Peyer's patch (tissue), 4 donors: ENCODE results near the gene UBE2G2.

Experiments
- CTCF ChIP-seq, 6 experiments: fragments of 450-650 bp in 4 of 6; fragments of 200-600 bp in 2 of 6; sonication (generic) in 1 of 6; IDR thresholded peaks; one replicate each; pipeline ENCODE4 v1.5.1; 2017 to 2019; ENCODE audit warnings: antibody characterized with exemption in 6 of 6, mild to moderate bottlenecking in 3 of 6, moderate library complexity in 1 of 6
- POLR2A ChIP-seq, 2 donors: fragments of 450-650 bp; IDR thresholded peaks; one replicate each; pipeline ENCODE4 v1.5.1; 2017; ENCODE audit warnings: antibody characterized with exemption in 2 of 2, mild to moderate bottlenecking in 2 of 2, moderate library complexity in 2 of 2

GRCh38 chr21:44833663-44834062 is 32.0 kb upstream of the UBE2G2 start:
- TF ChIP-seq CTCF (IDR thresholded peaks at IDR 0.05) (no peak), POLR2A (IDR thresholded peaks at IDR 0.05) (no peak)
